ENCODE data around the gene FKBP8. TPM values are rescaled to one million over a fixed set of nuclear protein-coding genes. Genes with fewer than 3 reads are reported as not detected.

Gene FKBP8
- total RNA-seq, 1 experiment from 2014 or later: 345 TPM

- TF ChIP-seq, protein P1, sequence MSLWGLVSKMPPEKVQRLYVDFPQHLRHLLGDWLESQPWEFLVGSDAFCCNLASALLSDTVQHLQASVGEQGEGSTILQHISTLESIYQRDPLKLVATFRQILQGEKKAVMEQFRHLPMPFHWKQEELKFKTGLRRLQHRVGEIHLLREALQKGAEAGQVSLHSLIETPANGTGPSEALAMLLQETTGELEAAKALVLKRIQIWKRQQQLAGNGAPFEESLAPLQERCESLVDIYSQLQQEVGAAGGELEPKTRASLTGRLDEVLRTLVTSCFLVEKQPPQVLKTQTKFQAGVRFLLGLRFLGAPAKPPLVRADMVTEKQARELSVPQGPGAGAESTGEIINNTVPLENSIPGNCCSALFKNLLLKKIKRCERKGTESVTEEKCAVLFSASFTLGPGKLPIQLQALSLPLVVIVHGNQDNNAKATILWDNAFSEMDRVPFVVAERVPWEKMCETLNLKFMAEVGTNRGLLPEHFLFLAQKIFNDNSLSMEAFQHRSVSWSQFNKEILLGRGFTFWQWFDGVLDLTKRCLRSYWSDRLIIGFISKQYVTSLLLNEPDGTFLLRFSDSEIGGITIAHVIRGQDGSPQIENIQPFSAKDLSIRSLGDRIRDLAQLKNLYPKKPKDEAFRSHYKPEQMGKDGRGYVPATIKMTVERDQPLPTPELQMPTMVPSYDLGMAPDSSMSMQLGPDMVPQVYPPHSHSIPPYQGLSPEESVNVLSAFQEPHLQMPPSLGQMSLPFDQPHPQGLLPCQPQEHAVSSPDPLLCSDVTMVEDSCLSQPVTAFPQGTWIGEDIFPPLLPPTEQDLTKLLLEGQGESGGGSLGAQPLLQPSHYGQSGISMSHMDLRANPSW (CRISPR knock-in tag; conservative IDR thresholded peaks at IDR 0.05; ENCODE audit: low read depth): no peak
- TF ChIP-seq ZNF263 (CRISPR knock-in tag; IDR thresholded peaks at IDR 0.05; ENCODE audit: low read depth): peak; percentile 53; the same call in 1 of the 2 replicates
- TF ChIP-seq SMAD4 (CRISPR knock-in tag; IDR thresholded peaks at IDR 0.05): peak; percentile 76; the same call in 1 of the 2 replicates
- no peak for TF ChIP-seq NFATC4 (CRISPR knock-in tag; IDR thresholded peaks at IDR 0.05)
- TF ChIP-seq ZNF532 (CRISPR knock-in tag; IDR thresholded peaks at IDR 0.05; ENCODE audit: borderline replicate concordance): no peak
- TF ChIP-seq RORB (CRISPR knock-in tag; IDR thresholded peaks at IDR 0.05): no peak
- TF ChIP-seq ZNF219 (CRISPR knock-in tag; IDR thresholded peaks at IDR 0.05; ENCODE audit: borderline replicate concordance): peak; percentile 85; the same call in 1 of the 2 replicates
- TF ChIP-seq NR3C1 (CRISPR knock-in tag; conservative IDR thresholded peaks at IDR 0.05; ENCODE audit: low read depth): 0 out of 2 replicates have a peak, but pooled peaks have one; percentile 69
- TF ChIP-seq NR2C2 (CRISPR knock-in tag; IDR thresholded peaks at IDR 0.05): 0 out of 2 replicates have a peak, but pooled peaks have one; percentile 39
- no peak for TF ChIP-seq ZNF671 (CRISPR knock-in tag; IDR thresholded peaks at IDR 0.05)
- TF ChIP-seq MLX (CRISPR knock-in tag; IDR thresholded peaks at IDR 0.05): no peak
- peak; percentile 81; the same call in 1 of the 2 replicates for TF ChIP-seq KAT7 (CRISPR knock-in tag; IDR thresholded peaks at IDR 0.05; ENCODE audit: borderline replicate concordance)
- peak; percentile 62; the same call in 1 of the 2 replicates for TF ChIP-seq ZNF317 (CRISPR knock-in tag; IDR thresholded peaks at IDR 0.05; ENCODE audit: borderline replicate concordance, low read depth)
- TF ChIP-seq, protein P2, sequence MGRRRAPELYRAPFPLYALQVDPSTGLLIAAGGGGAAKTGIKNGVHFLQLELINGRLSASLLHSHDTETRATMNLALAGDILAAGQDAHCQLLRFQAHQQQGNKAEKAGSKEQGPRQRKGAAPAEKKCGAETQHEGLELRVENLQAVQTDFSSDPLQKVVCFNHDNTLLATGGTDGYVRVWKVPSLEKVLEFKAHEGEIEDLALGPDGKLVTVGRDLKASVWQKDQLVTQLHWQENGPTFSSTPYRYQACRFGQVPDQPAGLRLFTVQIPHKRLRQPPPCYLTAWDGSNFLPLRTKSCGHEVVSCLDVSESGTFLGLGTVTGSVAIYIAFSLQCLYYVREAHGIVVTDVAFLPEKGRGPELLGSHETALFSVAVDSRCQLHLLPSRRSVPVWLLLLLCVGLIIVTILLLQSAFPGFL (CRISPR knock-in tag; IDR thresholded peaks at IDR 0.05; ENCODE audit: borderline replicate concordance): no peak
- peak; percentile 99 for TF ChIP-seq HMGXB4 (CRISPR knock-in tag; IDR thresholded peaks at IDR 0.05)
- TF ChIP-seq CBFB (CRISPR knock-in tag; IDR thresholded peaks at IDR 0.05; ENCODE audit: low read depth): peak; percentile 98
- TF ChIP-seq, protein P3, sequence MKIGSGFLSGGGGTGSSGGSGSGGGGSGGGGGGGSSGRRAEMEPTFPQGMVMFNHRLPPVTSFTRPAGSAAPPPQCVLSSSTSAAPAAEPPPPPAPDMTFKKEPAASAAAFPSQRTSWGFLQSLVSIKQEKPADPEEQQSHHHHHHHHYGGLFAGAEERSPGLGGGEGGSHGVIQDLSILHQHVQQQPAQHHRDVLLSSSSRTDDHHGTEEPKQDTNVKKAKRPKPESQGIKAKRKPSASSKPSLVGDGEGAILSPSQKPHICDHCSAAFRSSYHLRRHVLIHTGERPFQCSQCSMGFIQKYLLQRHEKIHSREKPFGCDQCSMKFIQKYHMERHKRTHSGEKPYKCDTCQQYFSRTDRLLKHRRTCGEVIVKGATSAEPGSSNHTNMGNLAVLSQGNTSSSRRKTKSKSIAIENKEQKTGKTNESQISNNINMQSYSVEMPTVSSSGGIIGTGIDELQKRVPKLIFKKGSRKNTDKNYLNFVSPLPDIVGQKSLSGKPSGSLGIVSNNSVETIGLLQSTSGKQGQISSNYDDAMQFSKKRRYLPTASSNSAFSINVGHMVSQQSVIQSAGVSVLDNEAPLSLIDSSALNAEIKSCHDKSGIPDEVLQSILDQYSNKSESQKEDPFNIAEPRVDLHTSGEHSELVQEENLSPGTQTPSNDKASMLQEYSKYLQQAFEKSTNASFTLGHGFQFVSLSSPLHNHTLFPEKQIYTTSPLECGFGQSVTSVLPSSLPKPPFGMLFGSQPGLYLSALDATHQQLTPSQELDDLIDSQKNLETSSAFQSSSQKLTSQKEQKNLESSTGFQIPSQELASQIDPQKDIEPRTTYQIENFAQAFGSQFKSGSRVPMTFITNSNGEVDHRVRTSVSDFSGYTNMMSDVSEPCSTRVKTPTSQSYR (CRISPR knock-in tag; IDR thresholded peaks at IDR 0.05): no peak
- no peak for TF ChIP-seq ZNF396 (CRISPR knock-in tag; IDR thresholded peaks at IDR 0.05; ENCODE audit: borderline replicate concordance)
- TF ChIP-seq GRHL2 (CRISPR knock-in tag; IDR thresholded peaks at IDR 0.05; ENCODE audit: insufficient replicate concordance, severe bottlenecking): no peak
- TF ChIP-seq ZNF423 (CRISPR knock-in tag; IDR thresholded peaks at IDR 0.05): peak; percentile 25; the same call in 1 of the 2 replicates
- TF ChIP-seq, protein P4, sequence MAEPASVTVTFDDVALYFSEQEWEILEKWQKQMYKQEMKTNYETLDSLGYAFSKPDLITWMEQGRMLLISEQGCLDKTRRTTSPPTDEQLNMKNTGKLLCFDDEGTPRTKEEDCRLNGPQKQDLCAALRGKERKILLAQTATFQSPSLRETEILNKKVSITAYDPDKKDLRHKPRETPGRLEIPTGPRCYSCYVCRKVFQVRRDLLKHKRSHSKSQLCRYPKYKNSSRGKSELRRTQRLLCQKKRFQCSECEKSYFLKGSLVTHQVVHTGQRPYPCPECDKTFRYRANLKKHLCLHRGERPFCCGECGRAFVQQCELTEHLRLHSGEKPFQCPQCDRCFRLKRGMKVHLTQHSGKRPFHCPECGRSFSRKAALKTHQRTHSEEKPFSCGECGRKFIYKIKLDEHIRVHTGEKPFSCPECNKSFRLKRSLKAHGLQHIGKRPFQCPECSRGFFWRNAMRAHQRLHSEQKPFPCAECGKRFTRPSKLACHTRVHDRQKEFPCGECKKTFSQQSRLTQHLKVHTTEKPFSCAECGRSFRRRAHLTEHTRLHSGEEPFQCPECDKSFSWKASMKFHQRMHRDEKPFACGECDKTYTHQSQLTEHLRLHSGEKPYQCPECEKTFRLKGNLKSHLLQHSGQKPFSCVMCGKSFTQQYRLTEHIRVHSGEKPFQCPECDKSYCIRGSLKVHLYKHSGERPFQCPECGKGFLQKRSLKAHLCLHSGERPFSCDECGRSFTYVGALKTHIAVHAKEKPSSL (CRISPR knock-in tag; conservative IDR thresholded peaks at IDR 0.05): no peak
- peak; percentile 82 for TF ChIP-seq TP53 (CRISPR knock-in tag; IDR thresholded peaks at IDR 0.05)
Measured at GRCh38 chr19:18588611-18589379, 45.4 kb upstream of the FKBP8 start, which contains the start of gene REX1BD (continued).

All from WTC11 (cell line).